ENCODE measurements around the gene POLR2M. TPM values are rescaled to one million over a fixed set of nuclear protein-coding genes. Genes with fewer than 3 reads are reported as not detected.

The POLR2M gene
- total and polyA plus RNA-seq, 2 donors (not counting 3 experiments of a cell fraction or from before 2014, with no cell fraction given): 38.4 to 42.5 TPM

DNA sequence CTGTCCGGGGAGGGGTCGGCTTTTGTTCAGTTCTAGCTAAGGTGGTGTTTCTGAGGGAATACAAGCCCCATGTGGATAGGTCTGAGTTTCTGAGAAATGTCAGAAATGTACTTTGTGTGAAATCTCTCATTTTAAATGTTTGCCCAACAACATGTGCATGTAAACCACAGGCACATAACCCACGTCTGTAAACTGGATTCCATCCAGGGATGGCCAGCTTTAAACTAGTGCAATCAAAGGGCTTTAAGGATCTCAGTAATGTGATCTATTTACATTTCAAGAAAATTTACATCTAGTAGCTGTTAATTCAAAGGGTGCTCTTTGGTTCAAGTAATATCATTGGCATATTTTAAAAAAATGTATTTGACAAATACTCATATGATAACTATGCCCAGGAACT lies 52.0 kb downstream of the POLR2M start:
- H3K36me3 ChIP-seq (ENCODE audit: control insufficient read depth in 2 of 2, extremely low read depth in 1 of 2, insufficient read depth in 2 of 2, low read length in 2 of 2): no peaks in the 10 kb centered on the region
- TF ChIP-seq EZH2 (IDR thresholded peaks at IDR 0.05; ENCODE audit: borderline replicate concordance, low read depth, low read length, severe bottlenecking) (no peak), JUN (IDR thresholded peaks at IDR 0.05; ENCODE audit: borderline replicate concordance, insufficient read depth, insufficient read length, low read depth) (no peak), POLR2A (IDR thresholded peaks at IDR 0.05; ENCODE audit: low read depth, low read length) (no peak), FOS (IDR thresholded peaks at IDR 0.05; ENCODE audit: borderline replicate concordance, insufficient read depth, low read length) (no peak), GATA2 (IDR thresholded peaks at IDR 0.05; ENCODE audit: insufficient read depth, insufficient read length, low read depth, low read length) (no peak), MYC (IDR thresholded peaks at IDR 0.05; ENCODE audit: low read depth, low read length) (no peak), POLR2AphosphoS5 (IDR thresholded peaks at IDR 0.05; ENCODE audit: insufficient read depth, low read depth, low read length) (no peak)
- TF ChIP-seq, protein P1, sequence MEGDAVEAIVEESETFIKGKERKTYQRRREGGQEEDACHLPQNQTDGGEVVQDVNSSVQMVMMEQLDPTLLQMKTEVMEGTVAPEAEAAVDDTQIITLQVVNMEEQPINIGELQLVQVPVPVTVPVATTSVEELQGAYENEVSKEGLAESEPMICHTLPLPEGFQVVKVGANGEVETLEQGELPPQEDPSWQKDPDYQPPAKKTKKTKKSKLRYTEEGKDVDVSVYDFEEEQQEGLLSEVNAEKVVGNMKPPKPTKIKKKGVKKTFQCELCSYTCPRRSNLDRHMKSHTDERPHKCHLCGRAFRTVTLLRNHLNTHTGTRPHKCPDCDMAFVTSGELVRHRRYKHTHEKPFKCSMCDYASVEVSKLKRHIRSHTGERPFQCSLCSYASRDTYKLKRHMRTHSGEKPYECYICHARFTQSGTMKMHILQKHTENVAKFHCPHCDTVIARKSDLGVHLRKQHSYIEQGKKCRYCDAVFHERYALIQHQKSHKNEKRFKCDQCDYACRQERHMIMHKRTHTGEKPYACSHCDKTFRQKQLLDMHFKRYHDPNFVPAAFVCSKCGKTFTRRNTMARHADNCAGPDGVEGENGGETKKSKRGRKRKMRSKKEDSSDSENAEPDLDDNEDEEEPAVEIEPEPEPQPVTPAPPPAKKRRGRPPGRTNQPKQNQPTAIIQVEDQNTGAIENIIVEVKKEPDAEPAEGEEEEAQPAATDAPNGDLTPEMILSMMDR (IDR thresholded peaks at IDR 0.05; ENCODE audit: extremely low read depth in 1 of 2, insufficient read depth in 1 of 2, low read depth in 1 of 2, low read length in 2 of 2): no peak
- TF ChIP-seq, protein P2, sequence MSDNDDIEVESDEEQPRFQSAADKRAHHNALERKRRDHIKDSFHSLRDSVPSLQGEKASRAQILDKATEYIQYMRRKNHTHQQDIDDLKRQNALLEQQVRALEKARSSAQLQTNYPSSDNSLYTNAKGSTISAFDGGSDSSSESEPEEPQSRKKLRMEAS (IDR thresholded peaks at IDR 0.05; ENCODE audit: insufficient read depth, insufficient read length): no peak
- BruUV-seq (replicated peaks): no TSS peak
- ChIA-PET CTCF (interaction anchor here (0.7 to 2.2 kb wide), 8 partner anchors 8 to 312 kb away, joined by 3 to 15 read pairs (median 6); no protein-coding TSS in a partner anchor), POLR2A (interaction anchor here (0.6 kb wide), 1 partner anchor 552 kb away, joined by 3 read pairs; no protein-coding TSS in a partner anchor)
- no peaks in the 10 kb centered on the region for H3K9me3 ChIP-seq (replicated peaks; ENCODE audit: control insufficient read depth, insufficient read depth, low read length)
- H3K27ac ChIP-seq (ENCODE audit: insufficient read depth, low read depth, low read length): no peak overlapping the region
- intact Hi-C loops (cut with micrococcal nuclease) (no loop called here), dilution Hi-C loops (cut with MboI; ENCODE audit: extremely low pct_ligation_motif_present, low sequenced_read_pairs) (no loop called here)
- H4K20me1 ChIP-seq (replicated peaks; ENCODE audit: control insufficient read depth, extremely low read depth, insufficient read depth, low read length): no peaks in the 10 kb centered on the region
- H3K4me1 ChIP-seq (ENCODE audit: control insufficient read depth, extremely low read depth, insufficient read depth, low read length): no peaks in the 10 kb centered on the region
- H3K27me3 ChIP-seq (ENCODE audit: control insufficient read depth in 2 of 2, insufficient read depth in 2 of 2, low read length in 2 of 2): no peaks in the 10 kb centered on the region
- H2AFZ ChIP-seq (ENCODE audit: low read depth, low read length): no peak overlapping the region
- H3K9me1 ChIP-seq (replicated peaks; ENCODE audit: control insufficient read depth, extremely low read depth, insufficient read depth, low read length): no peaks in the 10 kb centered on the region
- DNase-seq (ENCODE audit: low read depth, low spot score) (no peak), FAIRE-seq (no peak)
- no peak overlapping the region for H3K9ac ChIP-seq (replicated peaks; ENCODE audit: extremely low read depth, insufficient read depth, low read length)
- H3K4me3 ChIP-seq (replicated peaks in 1 of 3; ENCODE audit: insufficient read depth in 1 of 3, low read depth in 1 of 3, low read length in 3 of 3): no peak overlapping the region
- H3K4me2 ChIP-seq (ENCODE audit: insufficient read depth, low read length): no peak overlapping the region
- no peaks in the 10 kb centered on the region for H3K79me2 ChIP-seq (ENCODE audit: control insufficient read depth, insufficient read depth, low read length)
